NCI-H69 (cell line): ENCODE results near the gene DOCK1.

ENCODE experiments used
- DNase-seq: peaks from one replicate; lab custom pipeline; 2025; lab: John Stamatoyannopoulos, UW

Gene DOCK1

DNA sequence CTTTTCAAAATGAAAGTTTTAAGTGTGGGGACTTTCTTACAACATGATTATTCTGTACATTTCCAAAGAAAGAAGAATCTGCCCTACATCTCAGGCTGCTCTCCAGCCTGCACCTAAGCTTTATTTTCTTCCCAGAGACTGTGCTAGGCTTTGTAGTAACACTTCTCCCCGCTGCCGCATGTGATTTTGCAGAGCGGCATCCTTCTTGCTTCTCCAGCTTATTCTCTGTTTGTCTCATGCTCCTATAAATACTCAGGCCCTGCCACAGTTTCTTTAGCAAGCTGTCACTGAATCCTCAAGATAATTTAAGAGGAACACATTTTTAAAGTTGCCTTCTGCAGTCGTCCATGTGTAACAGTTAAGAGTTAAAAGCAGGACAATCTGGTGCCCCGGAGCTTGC, 237.6 kb downstream of the DOCK1 start:
- no peak for DNase-seq

DNA sequence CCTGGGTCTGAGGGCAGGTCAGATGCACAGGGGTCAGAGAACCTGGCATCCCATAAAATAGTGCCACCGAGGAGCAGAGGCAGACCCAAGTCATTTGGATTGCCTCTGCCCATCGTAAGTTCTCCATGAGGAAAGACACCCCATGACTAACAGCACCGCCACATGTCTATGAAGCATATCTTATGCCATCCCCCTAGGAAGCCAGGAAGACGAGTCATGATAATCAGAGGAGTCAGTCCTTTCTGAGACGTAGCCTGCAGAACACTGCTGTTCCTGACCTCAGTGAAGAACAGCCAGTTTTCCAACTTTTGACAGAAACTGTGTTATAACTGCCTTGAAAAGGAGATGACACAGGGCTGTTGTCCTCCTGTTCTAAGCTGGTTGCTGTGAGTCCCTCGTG, 239.9 kb downstream of the DOCK1 start:
- no peak for DNase-seq

DNA sequence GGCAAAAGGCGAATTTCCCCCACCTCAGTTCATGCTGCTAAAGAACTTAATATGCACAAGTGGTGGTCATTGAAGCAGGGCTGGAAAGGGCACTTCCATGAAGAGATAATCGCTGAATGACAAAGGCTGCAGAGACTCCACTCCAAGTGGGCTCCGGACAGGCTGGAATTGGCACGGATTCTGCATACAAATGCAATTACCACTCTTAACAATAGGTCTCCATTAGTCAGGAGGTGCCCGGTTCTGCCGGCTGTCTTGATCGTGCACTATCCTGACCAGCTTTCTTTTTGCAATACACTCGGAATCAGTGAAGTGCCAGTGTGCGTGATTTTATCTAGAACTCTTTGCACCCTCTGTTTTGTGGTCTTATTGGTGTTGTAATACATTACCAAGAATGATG, 241.4 kb downstream of the DOCK1 start:
- DNase-seq: peak; percentile 0

DNA sequence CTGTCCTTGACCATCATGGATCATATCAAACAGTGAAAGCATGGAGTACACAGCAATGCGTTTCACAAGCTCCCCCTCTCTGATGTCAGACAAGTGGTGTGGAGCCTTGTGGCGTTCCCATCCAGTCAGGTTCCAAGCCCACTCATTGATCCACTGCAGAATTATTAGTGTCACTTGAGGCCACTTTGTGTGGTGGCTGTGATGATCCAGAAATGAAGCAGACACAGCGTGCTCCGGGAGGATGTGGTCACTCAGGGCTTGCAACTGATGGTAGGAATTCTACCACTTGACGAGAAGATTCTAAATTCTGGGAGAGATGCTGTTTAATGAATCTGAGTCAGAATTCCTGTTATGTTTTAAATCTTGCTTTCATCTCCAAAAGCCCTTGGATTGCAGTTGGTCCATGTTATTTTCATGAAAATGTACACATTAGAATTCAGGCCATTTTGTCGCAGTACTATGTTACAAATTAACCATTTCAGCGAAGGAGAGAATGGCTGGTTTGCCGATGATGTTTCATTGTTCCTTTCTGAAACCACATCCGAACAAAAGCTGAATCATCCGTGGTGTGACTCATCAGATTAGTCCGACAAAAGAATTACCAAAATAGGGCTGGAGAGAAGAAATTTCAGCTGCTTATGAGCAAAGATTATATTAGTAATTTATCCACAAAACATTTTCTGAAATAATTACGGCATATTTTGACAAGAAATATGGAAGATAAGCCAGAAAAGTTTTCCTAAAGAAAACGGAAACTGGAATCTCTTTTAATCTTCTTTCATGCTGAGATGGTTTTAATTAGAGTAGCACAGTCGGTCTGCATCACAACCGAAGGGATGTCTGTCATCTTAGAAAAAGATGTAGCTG, 243.1 kb downstream of the DOCK1 start:
- no peak for DNase-seq

DNA sequence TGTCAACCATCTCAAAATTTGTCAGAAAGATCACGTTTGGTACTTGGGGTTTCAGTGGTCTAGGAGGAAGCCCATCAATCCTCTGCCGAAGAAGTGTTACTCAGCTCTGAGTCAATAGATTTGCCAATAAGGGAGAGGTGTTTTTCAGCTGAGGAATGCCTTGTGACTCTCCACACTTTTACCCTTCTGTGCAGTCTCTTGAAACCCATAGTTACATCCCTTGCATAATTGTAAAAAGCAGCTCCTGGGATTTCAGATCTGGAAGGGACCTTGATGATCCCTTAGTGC, 243.6 kb downstream of the DOCK1 start:
- no peak for DNase-seq

DNA sequence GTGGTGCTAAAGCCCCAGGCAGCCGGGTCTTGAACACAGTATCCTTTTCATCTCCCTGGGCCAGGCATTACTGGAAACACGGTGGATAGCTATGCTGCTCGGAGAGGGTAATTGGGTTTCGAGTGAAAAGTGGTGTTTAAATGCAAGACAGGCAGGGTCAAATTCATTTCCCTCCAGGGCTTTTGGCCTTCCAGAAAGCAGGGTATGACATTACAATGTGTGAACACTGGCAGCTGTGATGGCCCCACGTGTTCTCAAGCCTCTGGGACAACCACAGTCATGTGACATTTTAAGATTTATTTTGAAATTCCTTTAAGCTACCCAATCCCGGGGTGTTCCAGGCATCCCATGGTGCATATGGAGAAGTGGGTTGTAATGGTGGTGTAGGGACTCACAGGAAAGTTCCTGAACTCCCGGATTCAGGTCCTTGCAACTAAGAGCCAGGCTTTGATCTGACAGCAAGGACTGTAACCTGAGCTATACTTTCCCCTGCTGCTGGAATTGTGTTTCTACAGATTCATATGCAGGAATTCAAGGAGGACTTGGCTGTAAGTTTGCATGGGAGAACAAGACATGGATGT, 244.4 kb downstream of the DOCK1 start:
- DNase-seq: no peak

DNA sequence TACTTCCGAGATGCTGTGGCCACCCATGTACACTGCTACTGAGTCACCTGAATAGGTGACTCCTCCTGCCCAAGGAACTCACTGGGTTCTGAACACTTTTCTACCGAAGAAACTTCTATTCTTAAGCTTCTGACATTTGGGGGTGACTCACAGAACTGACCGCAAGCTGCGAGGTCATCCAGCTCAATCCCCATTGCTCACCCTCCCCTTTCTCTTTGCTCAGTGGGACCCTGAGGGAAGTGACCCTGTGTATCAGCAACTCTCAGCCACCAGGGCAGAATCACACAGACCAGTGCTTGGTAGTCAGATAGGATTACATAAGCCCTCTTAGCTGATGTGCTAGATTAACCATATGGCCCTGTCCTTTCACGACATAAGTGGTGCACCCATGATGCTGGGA, 244.9 kb downstream of the DOCK1 start:
- no peak for DNase-seq

DNA sequence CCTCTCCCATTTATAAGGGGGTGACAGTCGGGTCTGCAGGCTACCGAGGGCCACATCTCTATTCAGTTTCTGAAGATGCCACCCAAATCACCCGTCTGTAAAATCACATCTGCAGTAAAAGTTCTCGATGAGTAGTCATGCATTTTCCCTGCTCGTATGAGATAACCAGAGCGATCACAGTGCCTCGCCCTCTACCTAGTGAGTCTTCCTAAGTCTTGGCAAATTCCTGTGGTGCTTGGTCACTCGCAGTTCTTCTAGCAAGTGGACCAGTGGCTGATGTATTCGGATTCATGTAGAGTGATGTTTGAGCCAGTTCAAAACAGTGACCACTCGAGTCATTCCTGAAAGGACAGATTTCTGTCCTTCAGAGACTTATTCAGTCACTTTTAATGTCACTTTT, 246.3 kb downstream of the DOCK1 start:
- DNase-seq: no peak

DNA sequence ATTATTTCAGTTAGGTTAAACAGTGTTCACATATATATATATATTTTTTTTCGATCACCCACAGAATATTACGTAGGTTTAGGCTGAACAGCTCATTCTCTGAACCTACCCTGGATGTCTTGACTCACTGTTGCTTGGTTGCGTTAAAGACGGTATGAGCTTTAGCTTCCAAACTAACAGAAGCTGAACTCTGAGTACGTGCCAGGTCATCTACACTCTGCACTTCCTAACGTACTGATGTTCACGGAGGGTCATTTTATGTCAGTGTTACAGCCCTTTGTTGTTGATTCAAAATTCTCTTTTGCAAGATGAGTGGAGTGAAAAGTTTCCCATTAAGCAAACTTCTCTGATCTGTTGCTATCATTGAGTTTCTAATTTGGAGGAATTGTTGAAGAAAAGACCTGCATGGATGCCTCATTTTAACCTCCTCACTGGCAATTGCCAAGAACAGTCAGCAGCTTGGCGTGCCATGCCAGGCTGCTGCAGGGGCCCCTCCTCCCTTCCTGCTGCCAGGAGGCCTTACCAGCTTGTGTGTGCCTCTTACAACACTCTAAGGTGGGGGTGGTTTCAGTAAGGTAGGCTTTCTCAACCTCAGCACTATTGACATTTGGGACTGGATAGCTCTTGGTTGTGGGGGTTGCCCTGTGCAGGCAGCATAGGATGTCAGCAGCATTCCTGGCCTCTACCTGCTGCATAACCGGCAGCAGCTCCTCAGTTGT, 246.9 kb downstream of the DOCK1 start:
- no peak for DNase-seq

DNA sequence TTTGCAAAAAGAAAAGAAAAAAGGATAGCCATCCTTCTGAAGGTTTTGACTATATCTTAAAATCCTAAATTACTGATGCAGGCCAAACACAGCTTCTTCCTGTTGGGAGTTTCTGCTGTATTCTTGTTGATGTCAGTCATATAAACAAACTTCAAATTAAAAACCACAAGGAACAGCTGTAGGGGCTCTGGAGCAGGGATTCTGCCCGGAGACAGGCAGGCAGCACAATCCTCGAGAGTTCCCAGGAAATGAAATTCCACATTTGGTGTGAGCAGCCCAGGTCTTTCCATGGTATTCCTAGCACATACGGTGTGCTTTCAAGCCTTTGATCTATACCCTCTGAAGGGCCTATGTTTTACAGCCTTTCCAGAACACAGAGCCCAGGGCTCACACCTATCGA, 248.0 kb downstream of the DOCK1 start:
- no peak for DNase-seq

DNA sequence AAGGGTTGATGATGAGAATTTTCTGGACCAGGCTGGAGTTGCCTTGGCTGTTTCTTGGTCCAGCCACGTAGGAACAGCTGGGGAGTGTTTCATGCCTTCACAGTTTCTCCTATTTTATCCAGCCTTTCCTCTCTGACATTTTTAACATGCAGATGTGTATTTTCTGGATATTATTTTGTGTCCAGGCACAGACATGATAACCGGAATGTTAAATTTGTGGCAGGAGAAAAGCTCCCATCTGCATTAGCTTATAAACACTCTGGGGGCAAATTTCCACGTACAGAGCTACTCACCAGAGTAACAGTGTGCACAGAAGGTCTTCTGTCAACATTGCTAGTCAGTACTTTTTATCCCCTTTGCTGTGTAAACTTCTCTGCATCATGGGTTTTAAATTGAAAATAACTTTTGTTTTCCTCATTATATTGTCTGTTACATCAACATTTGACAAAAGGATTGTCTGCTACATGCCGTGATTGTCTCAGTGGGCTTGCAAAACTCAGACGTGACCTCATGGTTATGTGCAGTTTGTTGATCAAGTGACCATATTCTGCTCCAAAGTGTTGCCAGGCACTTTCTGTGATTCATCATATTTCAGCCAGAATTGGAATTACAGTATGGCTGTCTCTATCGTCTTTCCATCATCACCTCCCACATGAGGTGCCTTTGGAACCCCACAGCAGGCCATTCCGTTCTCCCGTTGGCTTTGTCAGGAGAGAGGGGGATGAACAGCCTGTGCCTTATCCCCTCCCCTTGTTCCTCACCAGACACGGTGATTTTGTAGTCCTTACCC, 249.8 kb downstream of the DOCK1 start:
- no peak for DNase-seq

DNA sequence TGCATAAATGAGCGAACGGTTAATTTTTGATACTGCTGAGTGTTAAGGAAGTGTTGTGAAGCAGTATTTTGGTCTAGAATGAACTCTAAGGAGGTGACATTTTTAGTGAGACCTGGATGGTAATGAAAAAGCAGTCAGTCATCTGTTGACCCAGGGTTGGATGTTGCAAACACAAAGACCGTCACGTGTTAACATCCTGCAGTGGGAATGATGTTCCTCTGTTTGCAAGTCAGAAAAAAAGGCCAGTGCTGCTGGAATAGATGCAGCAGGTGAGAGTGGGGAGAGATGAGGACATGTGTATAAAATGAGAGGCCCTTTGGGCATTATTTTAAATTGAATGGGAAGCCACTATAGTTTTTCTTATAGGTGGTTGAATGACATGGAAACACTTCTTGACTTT, 251.9 kb downstream of the DOCK1 start:
- DNase-seq: no peak

DNA sequence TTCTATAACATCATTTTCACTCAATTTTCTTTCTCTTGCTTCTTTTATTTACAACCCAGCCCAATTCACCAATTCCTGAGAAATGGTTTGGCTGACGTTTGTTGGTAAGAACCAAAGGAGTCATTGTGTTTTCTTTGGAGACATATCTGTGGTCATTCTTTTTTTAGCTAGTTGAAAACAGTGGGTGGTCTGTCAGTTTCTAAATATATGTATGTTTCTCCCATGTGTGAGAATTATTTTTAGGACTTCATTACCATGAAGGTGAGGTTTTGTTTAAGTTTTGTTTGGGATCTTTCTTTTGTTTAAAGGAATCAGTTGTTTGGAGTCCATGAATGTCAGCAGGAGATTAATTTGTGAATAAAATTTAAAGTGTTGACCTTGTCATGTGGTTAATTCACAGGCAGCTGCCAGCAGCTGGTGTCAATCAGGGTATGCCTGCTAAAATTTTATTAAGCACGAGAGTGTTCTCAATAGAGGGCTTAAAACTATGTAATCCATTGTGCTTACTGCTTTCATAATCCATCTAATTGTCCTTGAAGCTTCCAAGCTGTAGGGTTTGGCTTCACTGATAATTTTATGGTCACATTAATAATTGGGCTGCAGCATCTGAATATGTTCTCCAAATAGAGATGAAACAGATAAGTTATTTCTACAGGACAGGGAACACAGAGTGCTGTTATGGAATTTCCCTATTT, 252.4 kb downstream of the DOCK1 start:
- no peak for DNase-seq

DNA sequence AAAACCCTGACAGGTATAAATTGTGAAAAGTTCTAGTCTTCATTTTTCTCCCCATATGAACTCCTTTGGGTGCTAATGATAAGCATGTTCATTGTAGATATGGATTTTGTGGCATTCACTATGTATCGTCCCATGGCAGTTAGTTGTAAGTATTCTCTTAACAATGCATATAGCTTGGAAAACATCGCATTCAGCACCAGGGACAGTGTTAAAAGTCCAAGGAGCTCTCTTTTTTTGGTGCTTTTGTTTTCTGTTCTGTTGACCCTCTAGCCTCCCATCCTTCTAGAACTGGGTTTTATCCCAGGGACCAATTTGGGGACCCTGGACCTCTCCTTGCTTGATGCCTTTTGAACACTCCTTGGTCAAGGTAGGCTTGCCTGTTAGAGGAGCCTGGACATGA, 253.4 kb downstream of the DOCK1 start:
- no peak for DNase-seq

DNA sequence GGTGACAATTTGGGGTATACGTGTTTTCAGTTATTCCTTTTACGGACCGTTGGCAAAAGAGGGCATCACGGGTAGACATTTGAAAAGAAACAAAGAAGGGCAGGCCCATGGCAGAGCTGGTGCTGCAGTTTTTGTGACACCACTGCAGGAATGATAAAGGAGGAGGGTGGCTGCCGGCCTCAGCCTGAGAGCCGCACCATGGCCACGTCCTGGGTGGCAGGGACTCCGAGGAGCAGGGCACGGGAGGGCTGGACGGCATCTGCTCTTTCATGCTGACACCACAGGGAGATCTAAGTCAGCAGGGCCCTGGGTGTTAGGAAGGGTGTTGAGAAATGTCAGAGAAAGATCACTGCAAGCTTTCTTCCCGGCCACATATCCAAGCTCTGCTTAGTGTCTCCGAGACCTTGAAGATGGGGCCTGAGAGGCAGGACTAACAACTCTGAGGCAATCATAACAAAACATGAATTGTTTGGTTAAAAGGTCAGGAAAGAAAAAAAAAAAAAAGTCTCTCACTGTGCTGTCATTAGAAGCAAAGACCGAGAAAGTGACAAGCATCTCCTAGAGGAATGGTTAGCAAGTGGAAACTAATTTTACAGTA, 254.5 kb downstream of the DOCK1 start:
- no peak for DNase-seq

DNA sequence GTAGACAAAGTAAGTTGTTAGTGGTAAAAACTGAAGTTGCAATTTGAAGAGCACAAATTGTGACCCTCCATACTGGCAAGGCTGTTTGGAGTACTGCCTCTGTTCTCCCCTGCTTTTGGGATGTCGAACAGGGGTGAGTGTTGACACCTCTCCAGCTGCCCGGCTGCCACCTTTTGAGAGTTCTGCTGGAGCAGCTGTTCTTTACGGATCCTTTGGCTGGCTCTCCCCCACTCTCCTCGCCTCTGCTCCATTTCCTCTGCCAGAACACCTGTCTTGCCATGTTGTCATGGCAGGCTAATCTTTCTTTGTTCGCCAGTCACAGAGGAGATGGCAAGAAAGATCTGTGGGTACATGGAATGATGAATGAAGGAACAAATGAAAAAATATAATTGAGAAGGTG, 256.3 kb downstream of the DOCK1 start:
- no peak for DNase-seq

DNA sequence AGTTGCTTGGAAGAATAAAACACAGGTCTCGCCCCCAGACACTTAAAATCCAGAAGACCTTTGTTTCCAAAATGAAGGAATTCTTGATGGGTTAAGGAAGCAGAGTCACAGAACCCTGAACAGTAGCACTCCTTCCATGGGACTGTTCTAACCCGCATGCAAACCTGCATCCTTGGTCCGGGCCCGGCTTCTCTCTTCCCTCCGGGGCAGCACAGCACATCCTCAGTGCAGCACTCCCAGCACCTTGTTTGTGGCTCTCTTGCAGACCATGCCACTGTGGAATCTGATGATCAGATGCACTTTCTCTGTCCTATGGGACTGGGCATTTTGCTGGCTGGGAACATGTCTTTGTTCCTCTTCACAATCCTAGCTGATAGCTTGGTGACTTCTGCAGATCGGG, 257.6 kb downstream of the DOCK1 start:
- no peak for DNase-seq

DNA sequence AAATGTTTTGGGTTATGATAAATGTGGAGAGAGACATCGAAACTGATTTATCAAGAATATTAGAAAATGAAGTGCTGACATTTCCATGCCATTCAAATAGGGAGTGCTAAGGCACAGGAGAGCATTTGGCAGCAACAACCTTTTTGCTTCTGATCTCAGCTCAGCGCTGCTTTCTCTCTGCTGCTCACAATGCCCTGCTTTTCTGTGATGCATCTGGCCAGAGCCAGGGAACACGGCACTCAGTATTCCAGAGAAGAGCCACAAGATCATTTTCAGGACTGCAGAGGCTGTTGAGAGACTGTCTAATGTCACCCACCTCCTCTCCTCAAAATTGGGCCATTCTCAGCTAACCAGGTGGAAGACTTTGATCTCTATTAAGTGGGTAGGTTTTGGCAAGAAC, 263.0 kb downstream of the DOCK1 start:
- no peak for DNase-seq

DNA sequence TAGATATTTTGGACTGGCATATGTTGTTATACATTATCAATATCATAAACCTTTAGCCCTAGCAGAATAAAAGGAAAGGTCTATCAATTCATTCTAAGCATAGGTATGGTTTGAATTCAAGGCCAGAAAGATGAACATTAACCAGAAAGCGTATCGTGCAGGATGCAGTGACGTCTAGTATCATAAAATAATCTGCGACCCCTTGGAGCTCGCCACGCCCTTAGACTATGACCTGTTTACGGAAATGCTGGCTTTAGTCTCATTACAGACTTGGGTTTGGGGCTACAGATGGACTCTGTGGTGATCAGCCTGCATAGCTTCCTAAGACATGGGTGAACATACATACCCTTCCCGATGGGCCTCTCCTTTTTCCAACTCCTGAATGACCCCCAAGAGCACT, 269.6 kb downstream of the DOCK1 start:
- no peak for DNase-seq

DNA sequence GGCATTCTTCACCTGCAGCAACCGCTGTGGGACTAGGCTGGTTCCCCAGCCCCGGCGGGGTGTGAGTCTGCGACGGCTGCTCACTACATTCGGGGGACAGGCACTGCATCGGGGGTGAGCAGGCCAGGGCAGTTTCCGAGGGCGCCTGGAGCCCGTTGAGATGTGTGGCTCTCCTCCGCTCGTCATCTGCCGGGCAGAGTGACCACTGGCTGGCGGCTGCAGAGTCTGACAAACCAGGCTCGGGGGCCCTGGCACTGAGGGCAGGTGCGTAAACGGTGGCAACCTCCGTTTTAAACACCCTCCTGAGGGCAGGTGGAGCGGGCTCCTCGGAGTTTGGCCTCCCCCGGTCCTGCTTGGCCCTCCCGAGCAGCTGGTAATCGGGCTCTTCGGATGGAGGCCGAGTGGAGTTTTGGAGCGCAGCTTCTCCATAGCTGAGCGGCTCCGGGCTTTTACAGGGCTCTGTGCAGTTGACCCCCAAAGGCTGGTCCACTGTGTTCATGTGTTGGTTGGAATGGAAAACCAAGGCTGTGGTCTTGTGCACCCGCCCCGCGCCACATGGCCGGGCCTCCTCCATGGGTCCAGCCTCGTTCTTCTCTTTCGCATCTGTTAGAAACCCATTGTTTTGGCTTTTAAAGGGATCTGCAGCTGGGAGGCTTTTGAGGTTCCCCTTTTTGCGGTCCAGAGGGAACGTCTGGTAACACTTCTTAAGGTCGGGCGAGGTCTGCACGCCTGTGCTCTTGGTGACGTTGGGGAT, 270.3 kb downstream of the DOCK1 start:
- no peak for DNase-seq

DNA sequence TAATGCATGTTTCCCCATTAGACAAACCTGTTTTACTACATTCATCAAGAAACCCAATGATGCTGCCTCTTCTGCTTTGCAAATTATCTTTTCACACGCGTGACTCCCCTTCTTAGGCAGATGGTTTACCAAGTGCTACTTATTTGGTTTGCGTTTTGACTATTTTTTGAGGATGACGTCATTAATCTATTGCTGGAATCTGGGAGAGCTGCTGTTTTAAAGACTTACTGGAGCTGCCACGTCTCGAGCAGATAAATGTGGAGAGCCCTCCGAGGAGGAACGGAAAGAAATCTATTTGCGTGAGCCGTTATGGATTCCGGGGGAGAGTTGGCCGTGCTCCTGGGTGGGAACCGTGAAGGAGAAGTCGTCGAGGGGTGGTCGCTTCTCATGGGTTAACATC, 271.4 kb downstream of the DOCK1 start:
- DNase-seq: no peak
